Measurements from ENCODE around the gene CLK2. TPM values are rescaled to one million over a fixed set of nuclear protein-coding genes. Genes with fewer than 3 reads are reported as not detected.

CLK2 gene
- total and polyA plus RNA-seq, 2 of the 13 experiments (the other 11 are each of a cell fraction or from before 2014, with no cell fraction given): 20.1 to 73.5 TPM

DNA sequence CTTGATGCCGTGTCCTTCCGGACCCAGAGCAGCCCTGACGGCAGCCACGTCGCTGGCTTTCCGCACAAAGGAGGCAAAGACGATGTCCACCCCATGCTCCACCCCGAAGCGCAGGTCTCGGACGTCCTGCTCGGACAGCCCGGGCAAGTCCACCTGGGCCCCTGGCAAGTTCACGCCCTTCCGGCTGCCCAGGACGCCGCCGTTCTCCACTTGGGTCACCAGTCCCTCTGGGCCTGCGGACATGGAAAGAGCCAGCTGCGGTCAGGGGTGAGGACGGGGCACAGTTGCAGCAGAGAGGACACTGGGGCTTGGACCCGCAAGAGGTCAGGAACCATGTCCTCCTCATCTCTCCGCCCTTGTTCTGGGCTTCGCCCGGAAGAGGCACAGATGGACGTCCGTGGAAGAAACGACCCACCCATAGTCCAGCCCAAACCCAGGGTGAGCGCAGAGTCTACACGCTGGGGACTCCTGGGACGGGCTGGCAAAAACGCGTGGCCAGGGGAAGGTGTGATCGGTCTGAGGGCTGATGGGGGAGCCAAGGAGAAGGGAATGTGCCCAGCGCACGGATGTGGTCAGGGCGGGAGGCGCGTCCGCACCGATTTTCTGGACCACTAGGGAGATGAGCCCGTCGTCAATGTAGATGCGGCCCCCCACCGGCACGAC, 21.3 kb upstream of the CLK2 start:
- no peak overlapping the region for H3K27ac ChIP-seq (ENCODE audit: extremely low read length, insufficient read depth, low read length)
- H3K9me3 ChIP-seq (ENCODE audit: low read length): no peaks in the 10 kb centered on the region
- no peaks in the 10 kb centered on the region for H3K79me2 ChIP-seq (ENCODE audit: insufficient read depth, low read length)
- no peak overlapping the region for H3K4me2 ChIP-seq (ENCODE audit: low read depth, low read length)
- H2AFZ ChIP-seq (ENCODE audit: low read length): no peak overlapping the region
- H3K4me3 ChIP-seq (replicated peaks in 1 of 3; ENCODE audit: insufficient read depth in 1 of 3, low read depth in 2 of 3, low read length in 3 of 3): no peak overlapping the region
- in situ Hi-C loops (cut with HindIII; ENCODE audit: extremely low pct_ligation_motif_present, low pct_unique_long_range_greater_than_20kb): no loop called here
- WGBS (ENCODE audit: low lambda C conversion rate): 97% methylated on average over 45 of the region's 46 CpGs
- TF ChIP-seq RBFOX2 (IDR thresholded peaks at IDR 0.05; ENCODE audit: low read depth, low read length) (0 out of 2 replicates have a peak, but pooled peaks have one; percentile 0), ZNF292 (CRISPR knock-in tag; IDR thresholded peaks at IDR 0.05; ENCODE audit: borderline replicate concordance, low read depth) (no peak)
- peaks cover 23% of the 10 kb centered on the region for H3K4me1 ChIP-seq (ENCODE audit: insufficient read depth, low read length)
- H3K36me3 ChIP-seq (replicated peaks in 1 of 2; ENCODE audit: control insufficient read depth in 1 of 2, insufficient read depth in 2 of 2, low read length in 2 of 2): peaks cover 0 to 12% of the 10 kb centered on the region in 2 experiments; a peak in 3 of 5 replicates
- ATAC-seq (no peak), DNase-seq (ENCODE audit: low spot score) (no peak), FAIRE-seq (no peak)
- no peaks in the 10 kb centered on the region for H3K27me3 ChIP-seq (ENCODE audit: control insufficient read depth in 1 of 2, insufficient read depth in 2 of 2, low read length in 2 of 2)
- BruUV-seq (replicated peaks): no TSS peak
- no peak overlapping the region for H3K9ac ChIP-seq (ENCODE audit: insufficient read depth, low read depth, low read length)
- intact Hi-C loops (cut with micrococcal nuclease; ENCODE audit: unreplicated experiment): no loop called here
- POLR2A ChIA-PET: no interaction called here
- H4K20me1 ChIP-seq (ENCODE audit: insufficient read depth, low read length): no peaks in the 10 kb centered on the region
- CTCF ChIA-PET (ENCODE audit: low intra/inter-chr PET ratio, low total read pairs): no interaction called here

DNA sequence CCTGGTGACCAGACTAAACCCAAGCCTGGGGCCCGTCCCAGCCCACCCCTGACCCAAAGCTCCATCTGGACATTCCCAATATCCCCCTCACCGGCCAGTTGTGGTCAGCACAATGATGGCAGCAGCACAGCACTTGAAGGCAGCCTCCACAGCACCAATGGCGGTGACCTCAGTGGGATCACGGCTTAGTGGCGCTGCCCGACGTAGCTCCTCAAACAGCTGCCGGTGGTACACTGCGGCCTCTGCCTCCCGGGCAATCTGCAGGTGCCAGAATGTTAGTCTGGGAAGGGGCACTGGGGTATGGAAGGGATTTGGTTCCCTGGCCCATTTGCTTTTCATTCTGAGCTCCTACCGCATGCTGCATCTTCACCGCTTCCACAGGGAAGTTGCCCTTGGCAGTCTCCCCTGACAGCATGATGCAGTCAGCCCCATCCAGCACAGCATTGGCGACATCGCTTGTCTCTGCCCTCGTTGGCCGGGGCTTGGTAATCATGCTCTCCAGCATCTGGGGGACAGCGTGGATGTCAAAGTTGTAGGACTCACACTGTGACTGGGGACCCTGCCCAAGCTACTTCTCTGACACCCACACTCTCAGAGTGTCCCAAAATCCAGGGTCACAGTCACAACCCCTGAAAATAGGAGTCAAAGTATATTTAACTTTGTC, 19.9 kb upstream of the CLK2 start:
- H3K4me1 ChIP-seq (ENCODE audit: insufficient read depth, low read length): peaks cover 15% of the 10 kb centered on the region
- no peak overlapping the region for H3K9ac ChIP-seq (ENCODE audit: insufficient read depth, low read depth, low read length)
- H3K36me3 ChIP-seq (replicated peaks in 1 of 2; ENCODE audit: control insufficient read depth in 1 of 2, insufficient read depth in 2 of 2, low read length in 2 of 2): peaks cover 0 to 12% of the 10 kb centered on the region in 2 experiments; a peak in 3 of 5 replicates
- ChIA-PET CTCF (ENCODE audit: low intra/inter-chr PET ratio, low total read pairs) (no interaction called here), POLR2A (interaction anchor here (1.3 kb wide), 1 partner anchor 20 kb away, joined by 7 read pairs; the partner anchor contains the start of gene CLK2)
- no peaks in the 10 kb centered on the region for H3K9me3 ChIP-seq (ENCODE audit: low read length)
- WGBS (ENCODE audit: low lambda C conversion rate): 98% methylated on average over 9 of the region's 17 CpGs
- BruUV-seq (replicated peaks): no TSS peak
- H2AFZ ChIP-seq (ENCODE audit: low read length): no peak overlapping the region
- H3K4me3 ChIP-seq (replicated peaks in 1 of 3; ENCODE audit: insufficient read depth in 1 of 3, low read depth in 2 of 3, low read length in 3 of 3): no peak overlapping the region
- no peaks in the 10 kb centered on the region for H3K27me3 ChIP-seq (ENCODE audit: control insufficient read depth in 1 of 2, insufficient read depth in 2 of 2, low read length in 2 of 2)
- H3K79me2 ChIP-seq (ENCODE audit: insufficient read depth, low read length): no peaks in the 10 kb centered on the region
- FAIRE-seq: no peak
- no peak overlapping the region for H3K27ac ChIP-seq (ENCODE audit: extremely low read length, insufficient read depth, low read length)
- no peak for DNase-seq (ENCODE audit: low spot score)
- intact Hi-C loops (cut with micrococcal nuclease; ENCODE audit: unreplicated experiment) (no loop called here), in situ Hi-C loops (cut with HindIII; ENCODE audit: extremely low pct_ligation_motif_present, low pct_unique_long_range_greater_than_20kb) (no loop called here)
- no peak overlapping the region for H3K4me2 ChIP-seq (ENCODE audit: low read depth, low read length)
- no peak for ATAC-seq
- no peaks in the 10 kb centered on the region for H4K20me1 ChIP-seq (ENCODE audit: insufficient read depth, low read length)
- TF ChIP-seq, protein P1, sequence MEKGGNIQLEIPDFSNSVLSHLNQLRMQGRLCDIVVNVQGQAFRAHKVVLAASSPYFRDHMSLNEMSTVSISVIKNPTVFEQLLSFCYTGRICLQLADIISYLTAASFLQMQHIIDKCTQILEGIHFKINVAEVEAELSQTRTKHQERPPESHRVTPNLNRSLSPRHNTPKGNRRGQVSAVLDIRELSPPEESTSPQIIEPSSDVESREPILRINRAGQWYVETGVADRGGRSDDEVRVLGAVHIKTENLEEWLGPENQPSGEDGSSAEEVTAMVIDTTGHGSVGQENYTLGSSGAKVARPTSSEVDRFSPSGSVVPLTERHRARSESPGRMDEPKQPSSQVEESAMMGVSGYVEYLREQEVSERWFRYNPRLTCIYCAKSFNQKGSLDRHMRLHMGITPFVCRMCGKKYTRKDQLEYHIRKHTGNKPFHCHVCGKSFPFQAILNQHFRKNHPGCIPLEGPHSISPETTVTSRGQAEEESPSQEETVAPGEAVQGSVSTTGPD (CRISPR knock-in tag; IDR thresholded peaks at IDR 0.05): no peak
- TF ChIP-seq ZNF260 (CRISPR knock-in tag; IDR thresholded peaks at IDR 0.05; ENCODE audit: borderline replicate concordance, low read depth): no peak
- no peak for TF ChIP-seq NR2F2 (IDR thresholded peaks at IDR 0.05; ENCODE audit: borderline replicate concordance, low read depth)
- no peak for TF ChIP-seq POLR2AphosphoS5 (IDR thresholded peaks at IDR 0.05; ENCODE audit: low read depth, low read length)
- TF ChIP-seq MTF1 (CRISPR knock-in tag; IDR thresholded peaks at IDR 0.05): no peak
- no peak for TF ChIP-seq DR1 (CRISPR knock-in tag; IDR thresholded peaks at IDR 0.05)
- no peak for TF ChIP-seq ZNF556 (CRISPR knock-in tag; IDR thresholded peaks at IDR 0.05; ENCODE audit: borderline replicate concordance)
- TF ChIP-seq ZNF549 (CRISPR knock-in tag; IDR thresholded peaks at IDR 0.05): no peak
- no peak for TF ChIP-seq ZMYM4 (CRISPR knock-in tag; IDR thresholded peaks at IDR 0.05)
- no peak for TF ChIP-seq ZNF761 (CRISPR knock-in tag; conservative IDR thresholded peaks at IDR 0.05)
- TF ChIP-seq, protein P2, sequence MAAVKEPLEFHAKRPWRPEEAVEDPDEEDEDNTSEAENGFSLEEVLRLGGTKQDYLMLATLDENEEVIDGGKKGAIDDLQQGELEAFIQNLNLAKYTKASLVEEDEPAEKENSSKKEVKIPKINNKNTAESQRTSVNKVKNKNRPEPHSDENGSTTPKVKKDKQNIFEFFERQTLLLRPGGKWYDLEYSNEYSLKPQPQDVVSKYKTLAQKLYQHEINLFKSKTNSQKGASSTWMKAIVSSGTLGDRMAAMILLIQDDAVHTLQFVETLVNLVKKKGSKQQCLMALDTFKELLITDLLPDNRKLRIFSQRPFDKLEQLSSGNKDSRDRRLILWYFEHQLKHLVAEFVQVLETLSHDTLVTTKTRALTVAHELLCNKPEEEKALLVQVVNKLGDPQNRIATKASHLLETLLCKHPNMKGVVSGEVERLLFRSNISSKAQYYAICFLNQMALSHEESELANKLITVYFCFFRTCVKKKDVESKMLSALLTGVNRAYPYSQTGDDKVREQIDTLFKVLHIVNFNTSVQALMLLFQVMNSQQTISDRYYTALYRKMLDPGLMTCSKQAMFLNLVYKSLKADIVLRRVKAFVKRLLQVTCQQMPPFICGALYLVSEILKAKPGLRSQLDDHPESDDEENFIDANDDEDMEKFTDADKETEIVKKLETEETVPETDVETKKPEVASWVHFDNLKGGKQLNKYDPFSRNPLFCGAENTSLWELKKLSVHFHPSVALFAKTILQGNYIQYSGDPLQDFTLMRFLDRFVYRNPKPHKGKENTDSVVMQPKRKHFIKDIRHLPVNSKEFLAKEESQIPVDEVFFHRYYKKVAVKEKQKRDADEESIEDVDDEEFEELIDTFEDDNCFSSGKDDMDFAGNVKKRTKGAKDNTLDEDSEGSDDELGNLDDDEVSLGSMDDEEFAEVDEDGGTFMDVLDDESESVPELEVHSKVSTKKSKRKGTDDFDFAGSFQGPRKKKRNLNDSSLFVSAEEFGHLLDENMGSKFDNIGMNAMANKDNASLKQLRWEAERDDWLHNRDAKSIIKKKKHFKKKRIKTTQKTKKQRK (IDR thresholded peaks at IDR 0.05; ENCODE audit: low read length): no peak
- TF ChIP-seq SIX4 (CRISPR knock-in tag; IDR thresholded peaks at IDR 0.05): no peak

Measured in HepG2 (cell line).